GM23338 (cell line): ENCODE data around the gene ATR. TPM values are rescaled to one million over a fixed set of nuclear protein-coding genes. Genes with fewer than 3 reads are reported as not detected.

Experiments
- ATAC-seq: fragments of 200-7000 bp; cut with Tn5 transposase; 3 replicates; pipeline ENCODE4 v1.9.1; 2020
- DNase-seq: peaks from one replicate; pipeline ENCODE4 v3.0.0-alpha.2; 2015; ENCODE audit warnings: low spot score
- H2AFZ ChIP-seq: fragments of 200-600 bp; sonication (generic); 2 replicates; pipeline ENCODE4 v1.8.0; 2016; ENCODE audit warnings: antibody characterized with exemption, mild to moderate bottlenecking, moderate library complexity
- H3F3A ChIP-seq: fragments of 200-600 bp; sonication (generic); replicated peaks from 2 replicates; pipeline ENCODE4 v1.8.0; 2017; ENCODE audit warnings: antibody characterized with exemption, mixed run types, low read depth
- H3K27ac ChIP-seq: fragments of 200-600 bp; sonication (generic); 2 replicates; pipeline ENCODE4 v1.6.1; 2016; ENCODE audit warnings: low read depth
- H3K27me3 ChIP-seq: fragments of 200-600 bp; sonication (generic); 2 replicates; pipeline ENCODE4 v1.8.0; 2016; ENCODE audit warnings: mild to moderate bottlenecking, mixed run types, moderate library complexity; ENCODE audit not compliant: insufficient read depth
- H3K36me3 ChIP-seq: fragments of 200-600 bp; sonication (generic); 2 replicates; pipeline ENCODE4 v1.8.0; 2016; ENCODE audit warnings: mild to moderate bottlenecking; ENCODE audit not compliant: insufficient read depth
- H3K4me1 ChIP-seq: fragments of 200-600 bp; sonication (generic); 2 replicates; pipeline ENCODE4 v1.8.0; 2016; ENCODE audit warnings: mild to moderate bottlenecking, moderate library complexity; ENCODE audit not compliant: insufficient read depth
- H3K4me2 ChIP-seq: fragments of 200-600 bp; sonication (generic); 2 replicates; pipeline ENCODE4 v1.7.1; 2017; ENCODE audit warnings: mixed run types
- H3K4me3 ChIP-seq: fragments of 200-600 bp; sonication (generic); 2 replicates; pipeline ENCODE4 v1.6.1; 2016; ENCODE audit warnings: mixed run types
- H3K79me2 ChIP-seq: fragments of 200-600 bp; sonication (generic); replicated peaks from 2 replicates; pipeline ENCODE4 v1.8.0; 2017; ENCODE audit warnings: mild to moderate bottlenecking; ENCODE audit not compliant: insufficient read depth
- H3K9me2 ChIP-seq: fragments of 200-600 bp; sonication (generic); 2 replicates; pipeline ENCODE4 v1.8.0; 2017; ENCODE audit not compliant: insufficient read depth
- H4K20me1 ChIP-seq: fragments of 200-600 bp; sonication (generic); replicated peaks from 2 replicates; pipeline ENCODE4 v1.8.0; 2017; ENCODE audit warnings: mild to moderate bottlenecking; ENCODE audit not compliant: insufficient read depth
- H3K27ac Mint-ChIP-seq: 2 replicates; pipeline ENCODE4 v1.8.0; 2020; ENCODE audit warnings: inconsistent platforms, mild to moderate bottlenecking, moderate library complexity, mixed read lengths
- H3K27me3 Mint-ChIP-seq: 3 replicates; pipeline ENCODE4 v1.8.0; 2022; ENCODE audit warnings: low read depth, mild to moderate bottlenecking, moderate library complexity, mixed read lengths, inconsistent platforms; ENCODE audit not compliant: insufficient read depth, poor library complexity
- H3K36me3 Mint-ChIP-seq: 3 replicates; pipeline ENCODE4 v1.8.0; 2021; ENCODE audit warnings: low read depth, mild to moderate bottlenecking, inconsistent platforms, moderate library complexity, mixed read lengths
- H3K4me1 Mint-ChIP-seq: 3 replicates; pipeline ENCODE4 v1.8.0; 2020; ENCODE audit warnings: mild to moderate bottlenecking, inconsistent platforms, mixed read lengths
- H3K4me3 Mint-ChIP-seq: 3 replicates; pipeline ENCODE4 v1.8.0; 2021; ENCODE audit warnings: moderate library complexity, mild to moderate bottlenecking, inconsistent platforms, mixed read lengths
- H3K9me3 Mint-ChIP-seq: 3 replicates; pipeline ENCODE4 v1.8.0; 2020; ENCODE audit warnings: moderate library complexity, mild to moderate bottlenecking, inconsistent platforms, mixed read lengths
- EZH2phosphoT487 ChIP-seq: fragments of 200-600 bp; sonication (generic); IDR thresholded peaks from one replicate; pipeline ENCODE4 v1.8.1; 2018; ENCODE audit warnings: antibody characterized with exemption; ENCODE audit not compliant: unreplicated experiment
- JUNB ChIP-seq: IDR thresholded peaks from one replicate; pipeline ENCODE4 v1.6.1; 2016; ENCODE audit warnings: antibody characterized with exemption; ENCODE audit not compliant: unreplicated experiment
- NANOG ChIP-seq: IDR thresholded peaks from 2 replicates; pipeline ENCODE4 v1.6.1; 2016; ENCODE audit warnings: antibody characterized with exemption, borderline replicate concordance
- POLR2AphosphoS5 ChIP-seq: IDR thresholded peaks from 2 replicates; pipeline ENCODE4 v1.6.1; 2016; ENCODE audit warnings: antibody characterized with exemption, low read depth
- REST ChIP-seq: IDR thresholded peaks from one replicate; pipeline ENCODE4 v1.6.1; 2018; ENCODE audit warnings: antibody characterized with exemption; ENCODE audit not compliant: unreplicated experiment
- STAT1 ChIP-seq: IDR thresholded peaks from one replicate; pipeline ENCODE4 v1.6.1; 2016; ENCODE audit warnings: antibody characterized with exemption; ENCODE audit not compliant: unreplicated experiment
- ZNF114 ChIP-seq: fragments of 250-450 bp; sonication (Bioruptor Pico); IDR thresholded peaks from 2 replicates; pipeline ENCODE4 v1.5.0; 2020; ENCODE audit warnings: mild to moderate bottlenecking, moderate library complexity
- ZNF462 ChIP-seq: fragments of 250-450 bp; sonication (Bioruptor Pico); IDR thresholded peaks from 2 replicates; pipeline ENCODE4 v1.5.0; 2020; ENCODE audit warnings: mild to moderate bottlenecking, moderate library complexity
- polyA plus RNA-seq: library from polyadenylated mRNA; unstranded; fragments of >200 nt; fragmentation: Nextera tagmentation; extraction: Ambion mirVana; gene quantifications from 2 replicates; pipeline ENCODE4 v1.2.1, GENCODE V29; 2016
- total RNA-seq: library from RNA; depleted of rRNA; stranded (reverse); fragments of >200 nt; shearing (Covaris generic); gene quantifications from 2 replicates; pipeline ENCODE4 v1.2.3, GENCODE V29; 2014

ATR gene
- total and polyA plus RNA-seq, 2 experiments from 2014 or later = 29.7 to 39.1 TPM

GRCh38 chr3:142536519-142536918, 42.0 kb downstream of the ATR start:
- H3K9me3 Mint-ChIP-seq = peaks cover 3% of the 10 kb centered on the region; the same call in 1 of the 3 replicates
- peak overlapping the region; percentile 32; the same call in 1 of the 2 replicates for H3K27ac Mint-ChIP-seq
- H3K4me1 Mint-ChIP-seq = no peaks in the 10 kb centered on the region
- no peak overlapping the region for H3K4me3 Mint-ChIP-seq
- Histone ChIP-seq H3K27me3 (no peaks in the 10 kb centered on the region), H3K4me1 (no peaks in the 10 kb centered on the region), H3K36me3 (peaks cover 14% of the 10 kb centered on the region; the same call in 1 of the 2 replicates), H3K9me2 (no peaks in the 10 kb centered on the region), H3K4me2 (no peak overlapping the region), H2AFZ (no peak overlapping the region), H3F3A (no peaks in the 10 kb centered on the region), H3K27ac (no peak overlapping the region), H3K79me2 (no peaks in the 10 kb centered on the region), H4K20me1 (no peaks in the 10 kb centered on the region), H3K4me3 (no peak overlapping the region)
- H3K36me3 Mint-ChIP-seq = peaks cover 30% of the 10 kb centered on the region
- TF ChIP-seq REST (no peak), EZH2phosphoT487 (no peak)
- H3K27me3 Mint-ChIP-seq = no peaks in the 10 kb centered on the region
- ATAC-seq (no peak), DNase-seq (no peak)

DNA sequence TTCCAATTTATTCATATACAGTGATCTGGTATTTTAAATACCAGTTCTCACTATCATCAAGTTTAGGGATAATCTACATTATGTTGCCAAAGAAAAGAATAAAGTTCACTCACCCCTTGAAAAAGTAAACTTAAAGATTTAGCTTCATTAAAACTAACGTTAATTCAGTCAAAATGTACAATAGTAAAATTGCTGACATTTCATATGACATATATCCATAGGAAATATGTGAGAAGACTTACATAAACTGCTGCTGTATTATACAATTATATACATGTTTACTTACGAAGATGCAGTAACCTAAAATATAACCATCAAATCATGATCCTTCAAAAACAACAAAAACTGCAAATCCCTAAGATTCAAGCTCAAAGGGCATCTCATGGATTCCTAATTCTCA, 44.0 kb downstream of the ATR start:
- Histone ChIP-seq H3K36me3 (peaks cover 14% of the 10 kb centered on the region; the same call in 1 of the 2 replicates), H2AFZ (no peak overlapping the region), H3K4me3 (no peak overlapping the region), H3F3A (no peaks in the 10 kb centered on the region), H4K20me1 (no peaks in the 10 kb centered on the region), H3K27ac (no peak overlapping the region), H3K27me3 (no peaks in the 10 kb centered on the region), H3K79me2 (no peaks in the 10 kb centered on the region), H3K4me1 (no peaks in the 10 kb centered on the region), H3K9me2 (no peaks in the 10 kb centered on the region), H3K4me2 (no peak overlapping the region)
- Mint-ChIP-seq H3K36me3 (peaks cover 37% of the 10 kb centered on the region), H3K27me3 (no peaks in the 10 kb centered on the region), H3K4me1 (no peaks in the 10 kb centered on the region), H3K4me3 (no peak overlapping the region), H3K9me3 (peaks cover 3% of the 10 kb centered on the region; the same call in 1 of the 3 replicates), H3K27ac (no peak overlapping the region)
- no peak for DNase-seq
- ATAC-seq = no peak
- TF ChIP-seq POLR2AphosphoS5 (no peak), REST (no peak), EZH2phosphoT487 (no peak), ZNF462 (CRISPR knock-in tag) (no peak), NANOG (no peak), STAT1 (no peak), JUNB (no peak), ZNF114 (CRISPR knock-in tag) (no peak)
